Keratinocyte (primary cell): ENCODE data around the gene SEC11C.

Experiments used
- EZH2 ChIP-seq: IDR thresholded peaks from one replicate; pipeline ENCODE4 v1.6.1; 2012; ENCODE audit warnings: inconsistent platforms, mild to moderate bottlenecking, low read length, moderate library complexity
- TF ChIP-seq, protein P1 (sequence below), 3 experiments: IDR thresholded peaks in 1 of 3; conservative IDR thresholded peaks in 1 of 3; optimal IDR thresholded peaks in 1 of 3; 2 replicates in 2 of 3; 3 replicates in 1 of 3; pipeline versions ENCODE3 to v1.5.1; 2011; ENCODE audit warnings: low read length in 3 of 3, mild to moderate bottlenecking in 3 of 3, moderate library complexity in 2 of 3, control low read depth in 1 of 3, inconsistent platforms in 1 of 3; ENCODE audit not compliant: insufficient read depth in 2 of 3; ENCODE audit errors: extremely low read depth in 1 of 3

DNA sequence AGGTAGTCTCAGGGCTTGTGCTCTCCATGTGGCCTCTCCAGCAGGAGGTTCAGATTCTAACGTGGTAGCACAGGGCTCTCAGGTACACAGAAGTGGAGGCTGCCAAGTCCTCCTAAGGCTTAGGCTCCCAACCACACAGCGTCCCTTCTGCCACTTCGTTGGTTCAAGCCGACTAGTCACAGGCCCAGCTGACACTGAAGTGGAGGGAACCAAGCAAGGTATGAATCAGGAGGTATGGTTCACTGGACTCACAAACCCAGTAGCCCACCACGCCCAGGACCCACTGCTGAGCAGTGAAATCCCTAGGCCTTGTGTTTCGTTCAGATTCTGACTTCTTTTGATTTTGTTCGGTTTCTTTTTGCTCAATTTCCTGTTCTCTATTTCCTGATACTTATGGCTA lies 46.0 kb upstream of the SEC11C start:
- TF ChIP-seq, protein P1, sequence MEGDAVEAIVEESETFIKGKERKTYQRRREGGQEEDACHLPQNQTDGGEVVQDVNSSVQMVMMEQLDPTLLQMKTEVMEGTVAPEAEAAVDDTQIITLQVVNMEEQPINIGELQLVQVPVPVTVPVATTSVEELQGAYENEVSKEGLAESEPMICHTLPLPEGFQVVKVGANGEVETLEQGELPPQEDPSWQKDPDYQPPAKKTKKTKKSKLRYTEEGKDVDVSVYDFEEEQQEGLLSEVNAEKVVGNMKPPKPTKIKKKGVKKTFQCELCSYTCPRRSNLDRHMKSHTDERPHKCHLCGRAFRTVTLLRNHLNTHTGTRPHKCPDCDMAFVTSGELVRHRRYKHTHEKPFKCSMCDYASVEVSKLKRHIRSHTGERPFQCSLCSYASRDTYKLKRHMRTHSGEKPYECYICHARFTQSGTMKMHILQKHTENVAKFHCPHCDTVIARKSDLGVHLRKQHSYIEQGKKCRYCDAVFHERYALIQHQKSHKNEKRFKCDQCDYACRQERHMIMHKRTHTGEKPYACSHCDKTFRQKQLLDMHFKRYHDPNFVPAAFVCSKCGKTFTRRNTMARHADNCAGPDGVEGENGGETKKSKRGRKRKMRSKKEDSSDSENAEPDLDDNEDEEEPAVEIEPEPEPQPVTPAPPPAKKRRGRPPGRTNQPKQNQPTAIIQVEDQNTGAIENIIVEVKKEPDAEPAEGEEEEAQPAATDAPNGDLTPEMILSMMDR (optimal IDR thresholded peaks at IDR 0.05 in 1 of 3, IDR thresholded peaks at IDR 0.05 in 1 of 3, conservative IDR thresholded peaks at IDR 0.05 in 1 of 3; ENCODE audit: extremely low read depth in 1 of 3, insufficient read depth in 2 of 3, low read length in 3 of 3) = no peak
- no peak for TF ChIP-seq EZH2
